ENCODE measurements around the gene TNFSF15.

DNA sequence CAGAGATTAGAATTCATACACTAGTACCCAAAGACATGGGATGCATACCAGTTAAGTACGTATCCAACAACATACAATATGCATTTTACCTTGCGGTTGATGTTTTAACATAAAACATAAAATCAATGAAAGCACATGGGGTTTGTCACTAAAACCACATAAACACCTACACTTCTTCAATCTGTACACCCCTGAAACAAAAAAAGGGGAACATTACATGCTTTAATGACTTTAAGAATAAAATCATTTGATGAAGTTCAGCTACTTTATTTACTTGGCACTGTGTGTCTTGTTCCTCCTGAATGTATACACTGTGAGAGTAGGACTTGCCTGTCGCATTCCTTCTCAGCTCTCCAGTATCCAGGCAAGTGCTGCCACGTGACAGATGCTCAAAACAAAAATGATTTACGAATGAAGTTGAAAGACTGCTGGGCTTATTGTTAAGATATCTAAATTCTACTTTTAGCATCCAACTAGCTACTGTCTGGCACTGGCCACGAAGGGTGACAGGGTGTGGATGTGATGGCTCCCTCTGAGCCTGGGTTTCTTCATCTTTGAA lies 21.0 kb downstream of the TNFSF15 start:
- TF ChIP-seq, protein P1, sequence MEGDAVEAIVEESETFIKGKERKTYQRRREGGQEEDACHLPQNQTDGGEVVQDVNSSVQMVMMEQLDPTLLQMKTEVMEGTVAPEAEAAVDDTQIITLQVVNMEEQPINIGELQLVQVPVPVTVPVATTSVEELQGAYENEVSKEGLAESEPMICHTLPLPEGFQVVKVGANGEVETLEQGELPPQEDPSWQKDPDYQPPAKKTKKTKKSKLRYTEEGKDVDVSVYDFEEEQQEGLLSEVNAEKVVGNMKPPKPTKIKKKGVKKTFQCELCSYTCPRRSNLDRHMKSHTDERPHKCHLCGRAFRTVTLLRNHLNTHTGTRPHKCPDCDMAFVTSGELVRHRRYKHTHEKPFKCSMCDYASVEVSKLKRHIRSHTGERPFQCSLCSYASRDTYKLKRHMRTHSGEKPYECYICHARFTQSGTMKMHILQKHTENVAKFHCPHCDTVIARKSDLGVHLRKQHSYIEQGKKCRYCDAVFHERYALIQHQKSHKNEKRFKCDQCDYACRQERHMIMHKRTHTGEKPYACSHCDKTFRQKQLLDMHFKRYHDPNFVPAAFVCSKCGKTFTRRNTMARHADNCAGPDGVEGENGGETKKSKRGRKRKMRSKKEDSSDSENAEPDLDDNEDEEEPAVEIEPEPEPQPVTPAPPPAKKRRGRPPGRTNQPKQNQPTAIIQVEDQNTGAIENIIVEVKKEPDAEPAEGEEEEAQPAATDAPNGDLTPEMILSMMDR (IDR thresholded peaks at IDR 0.05): no peak
- TF ChIP-seq POLR2A (IDR thresholded peaks at IDR 0.05): no peak

Measured in adrenal gland (tissue), 5 donors.